Skeletal muscle tissue (tissue), 4 donors: Measurements from ENCODE around the gene TTLL10. TPM values are rescaled to one million over a fixed set of nuclear protein-coding genes. Genes with fewer than 3 reads are reported as not detected.

ENCODE experiments used
- H3K27ac ChIP-seq: one replicate; pipeline ENCODE4 v1.7.0; 2013; ENCODE audit warnings: mild to moderate bottlenecking, low read depth, low read length, inconsistent platforms
- H3K27me3 ChIP-seq, 3 donors: one replicate each; pipeline ENCODE4 v1.7.0; 2013; ENCODE audit warnings: low read length in 3 of 3; ENCODE audit not compliant: control insufficient read depth in 3 of 3, insufficient read depth in 3 of 3
- H3K36me3 ChIP-seq, 3 donors: one replicate each; pipeline ENCODE4 v1.7.0; 2013; ENCODE audit warnings: low read length in 3 of 3; ENCODE audit not compliant: control insufficient read depth in 3 of 3, insufficient read depth in 3 of 3
- H3K4me1 ChIP-seq, 3 donors: one replicate each; pipeline ENCODE4 v1.7.0; 2013; ENCODE audit warnings: low read length in 3 of 3, mild to moderate bottlenecking in 3 of 3; ENCODE audit not compliant: control insufficient read depth in 3 of 3, insufficient read depth in 3 of 3
- H3K4me3 ChIP-seq, 3 donors: one replicate each; pipeline ENCODE4 v1.7.0; 2013; ENCODE audit warnings: low read length in 3 of 3
- H3K9ac ChIP-seq, 3 donors: one replicate each; pipeline ENCODE4 v1.7.0; 2013; ENCODE audit warnings: low read length in 3 of 3, mild to moderate bottlenecking in 3 of 3, moderate library complexity in 2 of 3, low read depth in 1 of 3
- H3K9me3 ChIP-seq, 3 donors: one replicate each; pipeline ENCODE4 v1.7.0; 2013; ENCODE audit warnings: low read length in 3 of 3; ENCODE audit not compliant: control insufficient read depth in 3 of 3
- total RNA-seq: library from RNA; depleted of rRNA; stranded (reverse); fragments of >200 nt; gene quantifications from one replicate; pipeline ENCODE4 v1.2.3, GENCODE V29; 2014
- donor health status: Osteomylitis.

The TTLL10 gene
- total RNA-seq, 1 donor from 2014 or later = not detected

- Histone ChIP-seq H3K36me3 (peaks cover 5% of the 10 kb centered on the region in 3 donors), H3K9ac (no peak overlapping the region), H3K4me1 (peaks cover 32 to 38% (median 33%) of the 10 kb centered on the region in 3 donors), H3K27me3 (peaks cover 23 to 27% (median 24%) of the 10 kb centered on the region in 3 donors), H3K9me3 (no peaks in the 10 kb centered on the region), H3K27ac (no peak overlapping the region), H3K4me3 (no peak overlapping the region)
Observed at GRCh38 chr1:1234180-1234808, 60.6 kb downstream of the TTLL10 start.

DNA sequence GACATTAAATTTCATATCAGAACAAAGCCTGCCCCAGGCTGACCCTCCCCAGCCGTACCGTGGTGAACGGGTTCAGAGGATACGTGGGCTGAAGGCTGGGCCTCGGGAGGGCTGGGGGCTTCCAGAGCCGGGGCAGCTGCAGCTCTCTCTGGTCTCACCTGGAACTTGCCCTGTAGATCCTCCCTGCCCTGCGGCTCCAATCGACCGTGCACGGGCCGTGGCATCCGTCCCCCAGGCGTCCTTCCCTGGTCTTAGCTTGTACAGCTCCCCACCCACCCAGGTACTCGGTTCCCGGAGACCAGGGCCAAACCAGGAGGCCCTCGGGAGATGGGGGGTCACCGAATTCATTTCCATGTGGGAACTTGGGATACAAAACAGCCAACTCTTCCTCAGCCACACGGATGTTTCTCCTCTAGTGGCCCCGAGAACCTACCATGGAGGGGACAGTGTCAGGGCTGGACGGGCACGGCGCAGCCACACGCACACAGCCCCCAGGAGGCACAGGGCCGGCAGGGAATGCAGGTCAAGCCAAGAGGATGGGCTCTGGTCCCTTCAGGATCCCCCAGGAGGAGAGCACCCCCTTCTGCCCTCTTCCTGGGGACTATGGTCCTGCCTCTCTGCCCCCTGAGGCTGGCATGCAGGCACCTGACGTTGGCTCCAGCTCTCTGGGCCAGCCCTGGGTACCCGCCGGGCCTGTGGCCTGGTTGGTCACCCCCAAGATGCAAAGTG lies 61.5 kb downstream of the TTLL10 start:
- Histone ChIP-seq H3K9me3 (no peaks in the 10 kb centered on the region), H3K27ac (no peak overlapping the region), H3K4me1 (peaks cover 24 to 33% (median 24%) of the 10 kb centered on the region in 3 donors), H3K9ac (no peak overlapping the region), H3K36me3 (peaks cover 0 to 5% (median 0%) of the 10 kb centered on the region in 3 donors), H3K27me3 (peaks cover 32 to 36% (median 33%) of the 10 kb centered on the region in 3 donors), H3K4me3 (no peak overlapping the region)

DNA sequence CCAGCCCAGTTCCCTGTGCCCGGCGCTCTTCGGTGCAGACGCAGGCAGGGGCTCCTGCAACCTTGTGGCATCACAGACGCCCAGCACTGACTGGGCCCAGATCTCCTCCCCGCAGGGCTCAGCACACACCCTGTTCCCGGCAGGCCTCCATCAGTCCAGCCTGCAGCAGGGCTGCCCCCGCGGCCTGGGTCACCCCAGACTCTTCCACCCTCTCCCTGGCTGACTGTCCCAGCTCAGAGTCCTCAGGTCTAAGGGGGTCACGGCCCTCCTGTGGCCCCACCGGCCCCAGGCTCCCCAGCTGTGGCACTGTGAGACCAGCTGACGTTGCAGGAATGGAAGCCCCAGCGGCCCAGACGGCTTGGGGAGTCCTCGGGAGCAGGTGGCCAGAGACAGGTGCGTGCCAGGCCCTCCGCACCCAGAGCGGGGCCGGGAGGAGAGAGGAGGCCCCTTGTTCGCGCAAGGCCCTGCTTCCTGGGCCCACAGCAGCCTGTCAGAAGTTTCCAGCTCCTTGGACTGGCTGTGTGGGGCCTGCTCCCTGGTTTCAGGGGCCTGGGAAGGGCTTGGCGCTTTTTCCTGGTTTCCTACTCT lies 62.6 kb downstream of the TTLL10 start:
- no peak overlapping the region for H3K27ac ChIP-seq
- H3K27me3 ChIP-seq = peaks cover 33 to 44% (median 35%) of the 10 kb centered on the region in 3 donors
- peaks cover 13 to 22% (median 13%) of the 10 kb centered on the region in 3 donors for H3K4me1 ChIP-seq
- peaks cover 0 to 5% (median 0%) of the 10 kb centered on the region in 3 donors for H3K36me3 ChIP-seq
- H3K9me3 ChIP-seq = no peaks in the 10 kb centered on the region
- H3K4me3 ChIP-seq = no peak overlapping the region
- H3K9ac ChIP-seq = no peak overlapping the region

DNA sequence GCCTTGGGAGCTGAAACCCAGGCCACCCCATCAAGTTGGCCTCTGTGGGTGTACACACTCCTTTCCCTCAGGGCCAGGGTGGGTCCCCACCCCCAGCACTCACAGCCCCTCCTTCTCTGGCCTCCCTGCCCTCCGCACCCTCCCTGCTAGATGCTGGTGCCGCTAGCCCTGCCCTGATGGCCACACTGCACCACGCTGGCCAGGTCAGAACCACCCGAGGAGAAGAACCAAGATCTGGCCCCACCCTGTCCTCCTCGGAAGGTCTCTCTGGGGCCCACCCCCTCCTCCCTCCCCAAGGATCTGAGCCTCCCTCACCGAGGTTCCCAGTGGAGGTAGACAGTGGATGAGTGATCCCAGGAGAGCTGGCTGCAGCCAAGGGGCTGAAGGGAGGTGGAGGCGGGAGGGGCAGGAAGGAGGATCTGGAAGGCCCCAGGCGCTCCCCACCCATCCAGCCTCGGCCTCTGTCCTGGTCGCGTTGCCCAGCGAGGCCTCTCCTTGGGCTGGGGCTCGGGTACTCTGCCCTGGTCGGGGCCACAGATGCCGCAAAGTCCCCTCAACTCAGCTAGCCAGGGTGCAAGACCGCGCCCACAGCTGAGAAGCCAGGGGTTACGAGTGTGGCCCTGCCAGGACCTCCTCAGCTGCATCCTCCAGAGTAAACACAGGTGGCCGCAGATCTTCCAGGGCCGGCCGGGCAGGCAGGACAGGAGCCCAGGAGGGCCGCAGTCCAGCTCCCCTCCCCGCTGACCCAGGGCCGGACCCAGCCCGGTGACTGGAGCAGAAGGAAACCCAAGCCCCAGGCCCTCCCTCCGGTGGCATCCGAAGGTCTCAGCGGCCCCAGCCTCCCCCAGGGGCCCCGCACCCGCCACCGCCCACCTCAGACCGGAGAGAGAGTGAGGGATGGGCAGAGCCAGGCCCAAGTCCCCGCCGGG lies 63.5 kb downstream of the TTLL10 start:
- H3K9ac ChIP-seq = peak overlapping the region in 1 of 3 donors; percentile 50
- no peak overlapping the region for H3K4me3 ChIP-seq
- H3K36me3 ChIP-seq = peaks cover 0 to 5% (median 0%) of the 10 kb centered on the region in 3 donors
- no peak overlapping the region for H3K27ac ChIP-seq
- peaks cover 13 to 20% (median 13%) of the 10 kb centered on the region in 3 donors for H3K4me1 ChIP-seq
- H3K9me3 ChIP-seq = no peaks in the 10 kb centered on the region
- H3K27me3 ChIP-seq = peaks cover 33 to 47% (median 37%) of the 10 kb centered on the region in 3 donors

DNA sequence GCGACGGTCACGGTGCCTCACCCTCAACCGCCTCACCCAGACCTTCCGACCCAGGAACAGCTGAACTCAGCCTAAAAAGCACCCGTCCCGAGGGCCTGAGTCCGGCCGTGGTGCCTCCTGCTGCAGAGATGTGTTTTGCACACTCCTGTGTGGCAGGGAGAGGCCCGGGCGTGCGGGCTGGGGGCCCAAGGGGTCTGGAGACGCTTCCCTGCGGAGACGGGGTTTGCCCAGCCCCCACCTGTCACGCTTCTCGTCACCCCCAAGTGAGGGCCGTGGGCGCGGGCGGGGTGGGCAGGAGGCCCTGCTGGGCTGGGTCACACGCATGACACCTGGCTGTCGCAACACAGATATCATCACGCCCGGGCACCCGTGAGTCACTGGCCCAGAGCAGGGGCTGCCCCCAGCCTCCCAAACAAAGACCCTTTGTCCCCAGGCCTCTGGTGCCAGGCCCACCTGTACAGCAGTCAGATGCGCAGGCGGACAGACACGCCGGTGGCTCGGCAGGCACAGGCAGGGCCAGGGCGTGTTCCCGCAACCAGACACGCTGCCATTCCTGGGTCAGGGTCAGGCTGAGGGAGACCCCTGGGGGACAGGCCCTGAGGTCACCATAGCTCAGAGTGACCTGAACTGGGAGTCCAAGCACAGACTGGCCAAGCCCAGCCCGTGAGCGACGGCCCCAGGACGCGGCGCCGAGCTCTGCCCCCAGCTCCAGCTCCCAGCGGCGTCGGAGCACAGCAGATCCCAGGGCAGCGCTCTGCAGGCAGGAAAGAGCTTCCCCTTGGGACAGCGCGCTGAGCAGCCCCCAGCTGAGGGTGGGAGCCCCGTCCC lies 64.4 kb downstream of the TTLL10 start:
- no peaks in the 10 kb centered on the region for H3K9me3 ChIP-seq
- H3K4me1 ChIP-seq = peaks cover 7 to 13% (median 8%) of the 10 kb centered on the region in 3 donors
- peaks cover 0 to 5% (median 0%) of the 10 kb centered on the region in 3 donors for H3K36me3 ChIP-seq
- peaks cover 33 to 47% (median 37%) of the 10 kb centered on the region in 3 donors for H3K27me3 ChIP-seq
- peak overlapping the region in 1 of 3 donors; percentile 50 for H3K9ac ChIP-seq
- H3K4me3 ChIP-seq = no peak overlapping the region
- H3K27ac ChIP-seq = no peak overlapping the region

DNA sequence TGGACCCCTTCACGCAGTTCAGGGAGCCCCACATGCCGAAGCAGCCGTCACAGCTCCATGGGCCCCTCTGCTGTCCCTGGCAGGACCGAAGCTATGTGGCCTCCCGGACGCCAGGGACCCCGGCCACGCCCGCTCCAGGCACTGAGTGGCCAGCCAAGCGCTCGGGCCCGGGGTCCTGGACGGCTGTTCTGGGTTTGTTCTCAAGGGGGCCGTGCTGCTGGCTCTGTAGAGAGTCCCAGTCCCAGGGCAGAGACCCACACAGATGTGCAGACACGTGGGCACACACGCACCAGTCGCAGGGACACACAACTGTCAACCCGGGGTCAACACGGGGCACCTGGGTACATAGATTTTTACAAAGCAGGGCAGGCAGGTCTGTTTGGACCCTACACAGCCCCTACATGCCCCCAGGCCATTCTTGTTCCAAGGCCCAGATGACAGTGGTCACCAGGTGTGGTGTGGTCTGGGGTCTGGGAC lies 65.1 kb downstream of the TTLL10 start:
- H3K9ac ChIP-seq = no peak overlapping the region
- no peak overlapping the region for H3K4me3 ChIP-seq
- peaks cover 0 to 5% (median 0%) of the 10 kb centered on the region in 3 donors for H3K36me3 ChIP-seq
- no peaks in the 10 kb centered on the region for H3K9me3 ChIP-seq
- peaks cover 3 to 9% (median 8%) of the 10 kb centered on the region in 3 donors for H3K4me1 ChIP-seq
- peaks cover 33 to 47% (median 40%) of the 10 kb centered on the region in 3 donors for H3K27me3 ChIP-seq
- H3K27ac ChIP-seq = no peak overlapping the region

- peaks cover 33 to 47% (median 40%) of the 10 kb centered on the region in 3 donors for H3K27me3 ChIP-seq
- no peak overlapping the region for H3K27ac ChIP-seq
- H3K4me3 ChIP-seq = no peak overlapping the region
- H3K4me1 ChIP-seq = peaks cover 3 to 9% (median 8%) of the 10 kb centered on the region in 3 donors
- H3K36me3 ChIP-seq = peaks cover 0 to 5% (median 0%) of the 10 kb centered on the region in 3 donors
- no peaks in the 10 kb centered on the region for H3K9me3 ChIP-seq
- H3K9ac ChIP-seq = no peak overlapping the region
Observed at GRCh38 chr1:1239227-1239613, 65.5 kb downstream of the TTLL10 start.

DNA sequence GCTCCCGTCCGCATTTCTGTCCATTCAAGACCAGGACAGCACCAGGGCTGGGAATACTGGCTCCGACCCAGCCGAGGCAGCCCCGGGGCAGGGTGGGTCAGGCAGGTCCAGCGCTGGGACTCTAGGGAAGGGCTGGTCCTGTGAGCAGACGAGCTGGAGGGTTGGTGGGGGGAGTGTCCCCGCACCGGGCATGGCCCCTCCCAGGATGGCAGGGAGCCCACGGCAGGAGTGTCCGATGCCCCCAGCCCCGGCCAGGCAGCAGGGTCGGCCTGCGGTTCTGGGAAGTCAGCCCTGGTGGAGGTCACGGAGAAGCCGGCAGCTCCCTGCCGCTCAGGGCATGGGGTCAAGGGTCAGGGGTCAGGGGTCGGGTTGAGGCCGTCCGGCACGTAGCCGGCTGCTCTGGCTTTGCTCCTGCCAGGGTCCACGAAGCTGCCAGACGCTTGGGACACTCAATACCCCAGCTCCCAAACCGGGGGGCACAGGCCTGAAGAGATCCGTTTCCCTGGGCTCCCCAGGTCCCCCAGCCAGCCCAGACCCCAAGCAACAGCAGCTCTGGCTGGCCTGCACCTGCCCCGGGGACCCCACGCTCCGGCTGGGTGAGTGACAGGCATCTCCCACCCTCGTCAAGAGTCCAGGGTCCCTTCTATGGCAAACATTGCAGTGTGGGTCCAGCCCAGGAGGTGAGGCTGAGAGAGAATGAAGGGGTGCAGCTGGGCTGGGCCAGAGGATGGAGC lies 66.1 kb downstream of the TTLL10 start:
- Histone ChIP-seq H3K36me3 (no peaks in the 10 kb centered on the region), H3K4me1 (peaks cover 3 to 9% (median 8%) of the 10 kb centered on the region in 3 donors), H3K27ac (no peak overlapping the region), H3K27me3 (peaks cover 33 to 47% (median 40%) of the 10 kb centered on the region in 3 donors), H3K9ac (no peak overlapping the region), H3K9me3 (no peaks in the 10 kb centered on the region), H3K4me3 (no peak overlapping the region)
